ENCODE measurements around the gene CMTM3. TPM values are rescaled to one million over a fixed set of nuclear protein-coding genes. Genes with fewer than 3 reads are reported as not detected.

CMTM3 gene
- total RNA-seq (2014; rRNA removed; shearing (Covaris generic)) (21.9 and 32.6 TPM in 2 replicates), polyA plus RNA-seq (2016; fragmentation: Nextera tagmentation; extraction: Ambion mirVana) (43.9 and 47.0 TPM in 2 replicates)

GRCh38 chr16:66604376-66605176 is at the start of gene CMTM3:
TSS of gene CMTM3 (plus strand) at chr16:66604704. CDS start at chr16:66604806, 102 bp downstream.
- no peaks in the 10 kb centered on the region; the same call in 1 of the 2 replicates for H3K36me3 ChIP-seq (ENCODE audit: low read depth)
- H3K27me3 ChIP-seq (replicated peaks; ENCODE audit: insufficient read depth): no peaks in the 10 kb centered on the region
- H3K9me2 ChIP-seq (ENCODE audit: insufficient read depth): no peaks in the 10 kb centered on the region
- peak within 1 kb of the TSS; percentile 43 for H3K27ac ChIP-seq
- peak; percentile 87 for DNase-seq
- WGBS, 2 experiments (ENCODE audit: low coverage in 1 of 2, low lambda C conversion rate in 2 of 2, missing lambda C conversion rate in 2 of 2): 0 to 1% methylated on average over 26 to 64 of the region's 96 CpGs
- in situ Hi-C loops (cut with MboI): no loop called here
- peak within 1 kb of the TSS; percentile 76 for H3K4me3 ChIP-seq
- H4K20me1 ChIP-seq (ENCODE audit: insufficient read depth): no peaks in the 10 kb centered on the region
- H2AFZ ChIP-seq: peak within 1 kb of the TSS; percentile 79
- peaks cover 35% of the 10 kb centered on the region for H3K79me2 ChIP-seq (ENCODE audit: insufficient read depth)
- peaks cover 10% of the 10 kb centered on the region for H3K4me1 ChIP-seq (ENCODE audit: insufficient read depth)
- H3K9me3 ChIP-seq (ENCODE audit: low read depth): no peaks in the 10 kb centered on the region
- TF ChIP-seq EZH2phosphoT487 (IDR thresholded peaks at IDR 0.05; ENCODE audit: insufficient read depth, low read depth) (no peak), EZH2 (IDR thresholded peaks at IDR 0.05; ENCODE audit: insufficient read depth, poor library complexity, severe bottlenecking) (no peak)
- H3K4me2 ChIP-seq (ENCODE audit: unreplicated experiment): peak within 1 kb of the TSS; percentile 57
- H3K9ac ChIP-seq: peak within 1 kb of the TSS; percentile 88
- H3F3A ChIP-seq (ENCODE audit: insufficient read depth): no peaks in the 10 kb centered on the region

GRCh38 chr16:66560107-66560506 is 44.4 kb upstream of the CMTM3 start:
- H3K9ac ChIP-seq: no peak overlapping the region
- WGBS, 2 experiments (ENCODE audit: low coverage in 1 of 2, low lambda C conversion rate in 2 of 2, missing lambda C conversion rate in 2 of 2): 95 to 96% methylated on average over 1 of the region's 1 CpG
- no peak overlapping the region for H3K4me3 ChIP-seq
- no peaks in the 10 kb centered on the region for H4K20me1 ChIP-seq (ENCODE audit: insufficient read depth)
- no peak for TF ChIP-seq EZH2 (IDR thresholded peaks at IDR 0.05; ENCODE audit: insufficient read depth, poor library complexity, severe bottlenecking)
- no peak for TF ChIP-seq EZH2phosphoT487 (IDR thresholded peaks at IDR 0.05; ENCODE audit: insufficient read depth, low read depth)
- no peaks in the 10 kb centered on the region for H3K27me3 ChIP-seq (replicated peaks; ENCODE audit: insufficient read depth)
- no peaks in the 10 kb centered on the region for H3K9me2 ChIP-seq (ENCODE audit: insufficient read depth)
- in situ Hi-C loops (cut with MboI): no loop called here
- no peak for DNase-seq
- no peak overlapping the region for H2AFZ ChIP-seq
- no peaks in the 10 kb centered on the region for H3K36me3 ChIP-seq (ENCODE audit: low read depth)
- H3K4me1 ChIP-seq (ENCODE audit: insufficient read depth): no peaks in the 10 kb centered on the region
- no peaks in the 10 kb centered on the region for H3F3A ChIP-seq (ENCODE audit: insufficient read depth)
- no peak overlapping the region for H3K4me2 ChIP-seq (ENCODE audit: unreplicated experiment)
- no peaks in the 10 kb centered on the region for H3K9me3 ChIP-seq (ENCODE audit: low read depth)
- peaks cover 56% of the 10 kb centered on the region for H3K79me2 ChIP-seq (ENCODE audit: insufficient read depth)
- H3K27ac ChIP-seq: no peak overlapping the region

- 96 to 98% methylated on average over 3 of the region's 3 CpGs for WGBS, 2 experiments (ENCODE audit: low coverage in 1 of 2, low lambda C conversion rate in 2 of 2, missing lambda C conversion rate in 2 of 2)
- H3K27ac ChIP-seq: no peak overlapping the region
- no peaks in the 10 kb centered on the region for H3K9me3 ChIP-seq (ENCODE audit: low read depth)
- H2AFZ ChIP-seq: no peak overlapping the region
- H3K4me2 ChIP-seq (ENCODE audit: unreplicated experiment): no peak overlapping the region
- no peaks in the 10 kb centered on the region for H3K36me3 ChIP-seq (ENCODE audit: low read depth)
- no peak for TF ChIP-seq EZH2phosphoT487 (IDR thresholded peaks at IDR 0.05; ENCODE audit: insufficient read depth, low read depth)
- TF ChIP-seq EZH2 (IDR thresholded peaks at IDR 0.05; ENCODE audit: insufficient read depth, poor library complexity, severe bottlenecking): no peak
- H3K79me2 ChIP-seq (ENCODE audit: insufficient read depth): peaks cover 42% of the 10 kb centered on the region
- in situ Hi-C loops (cut with MboI): no loop called here
- H3K4me3 ChIP-seq: no peak overlapping the region
- no peaks in the 10 kb centered on the region for H3K9me2 ChIP-seq (ENCODE audit: insufficient read depth)
- no peaks in the 10 kb centered on the region for H3F3A ChIP-seq (ENCODE audit: insufficient read depth)
- H3K4me1 ChIP-seq (ENCODE audit: insufficient read depth): no peaks in the 10 kb centered on the region
- no peak for DNase-seq
- H4K20me1 ChIP-seq (ENCODE audit: insufficient read depth): no peaks in the 10 kb centered on the region
- no peaks in the 10 kb centered on the region for H3K27me3 ChIP-seq (replicated peaks; ENCODE audit: insufficient read depth)
- no peak overlapping the region for H3K9ac ChIP-seq
These were observed 43.0 kb upstream of the CMTM3 start for GRCh38 chr16:66561381-66562080.

GRCh38 chr16:66562409-66562808 is 42.1 kb upstream of the CMTM3 start:
- Histone ChIP-seq H2AFZ (no peak overlapping the region), H3K27ac (no peak overlapping the region), H3K9me2 (ENCODE audit: insufficient read depth) (no peaks in the 10 kb centered on the region), H3K9me3 (ENCODE audit: low read depth) (no peaks in the 10 kb centered on the region), H3K4me2 (ENCODE audit: unreplicated experiment) (no peak overlapping the region), H3K27me3 (replicated peaks; ENCODE audit: insufficient read depth) (no peaks in the 10 kb centered on the region), H3K36me3 (ENCODE audit: low read depth) (no peaks in the 10 kb centered on the region), H3F3A (ENCODE audit: insufficient read depth) (peaks cover 2% of the 10 kb centered on the region; the same call in 1 of the 2 replicates), H3K9ac (no peak overlapping the region), H3K4me1 (ENCODE audit: insufficient read depth) (no peaks in the 10 kb centered on the region), H3K4me3 (no peak overlapping the region), H3K79me2 (ENCODE audit: insufficient read depth) (peaks cover 33% of the 10 kb centered on the region), H4K20me1 (ENCODE audit: insufficient read depth) (no peaks in the 10 kb centered on the region)
- in situ Hi-C loops (cut with MboI): no loop called here
- 91 to 100% methylated on average over 1 of the region's 1 CpG for WGBS, 2 experiments (ENCODE audit: low coverage in 1 of 2, low lambda C conversion rate in 2 of 2, missing lambda C conversion rate in 2 of 2)
- no peak for DNase-seq
- TF ChIP-seq EZH2 (IDR thresholded peaks at IDR 0.05; ENCODE audit: insufficient read depth, poor library complexity, severe bottlenecking): no peak
- no peak for TF ChIP-seq EZH2phosphoT487 (IDR thresholded peaks at IDR 0.05; ENCODE audit: insufficient read depth, low read depth)

Measured in GM23248 (cell line).